HG03060 (cell line): ENCODE measurements around the gene TMED1.
"Not testable (repeated sequence)": the region's sequence is repeated elsewhere in the genome, so short reads cannot be mapped to it uniquely, and the experiment has no call there.

Experiments
- ATAC-seq: cut with Tn5 transposase; IDR thresholded peaks from one replicate; pipeline ENCODE4 v1.9.1; 2021; ENCODE audit warnings: low read depth, moderate number of reproducible peaks; ENCODE audit not compliant: unreplicated experiment

TMED1 gene

GRCh38 chr19:10835754-10836478 lies at the start of gene TMED1:
TSS of gene TMED1 (minus strand) at chr19:10836212. CDS start at chr19:10836191, 21 bp downstream.
- ATAC-seq: peak; percentile 53

DNA sequence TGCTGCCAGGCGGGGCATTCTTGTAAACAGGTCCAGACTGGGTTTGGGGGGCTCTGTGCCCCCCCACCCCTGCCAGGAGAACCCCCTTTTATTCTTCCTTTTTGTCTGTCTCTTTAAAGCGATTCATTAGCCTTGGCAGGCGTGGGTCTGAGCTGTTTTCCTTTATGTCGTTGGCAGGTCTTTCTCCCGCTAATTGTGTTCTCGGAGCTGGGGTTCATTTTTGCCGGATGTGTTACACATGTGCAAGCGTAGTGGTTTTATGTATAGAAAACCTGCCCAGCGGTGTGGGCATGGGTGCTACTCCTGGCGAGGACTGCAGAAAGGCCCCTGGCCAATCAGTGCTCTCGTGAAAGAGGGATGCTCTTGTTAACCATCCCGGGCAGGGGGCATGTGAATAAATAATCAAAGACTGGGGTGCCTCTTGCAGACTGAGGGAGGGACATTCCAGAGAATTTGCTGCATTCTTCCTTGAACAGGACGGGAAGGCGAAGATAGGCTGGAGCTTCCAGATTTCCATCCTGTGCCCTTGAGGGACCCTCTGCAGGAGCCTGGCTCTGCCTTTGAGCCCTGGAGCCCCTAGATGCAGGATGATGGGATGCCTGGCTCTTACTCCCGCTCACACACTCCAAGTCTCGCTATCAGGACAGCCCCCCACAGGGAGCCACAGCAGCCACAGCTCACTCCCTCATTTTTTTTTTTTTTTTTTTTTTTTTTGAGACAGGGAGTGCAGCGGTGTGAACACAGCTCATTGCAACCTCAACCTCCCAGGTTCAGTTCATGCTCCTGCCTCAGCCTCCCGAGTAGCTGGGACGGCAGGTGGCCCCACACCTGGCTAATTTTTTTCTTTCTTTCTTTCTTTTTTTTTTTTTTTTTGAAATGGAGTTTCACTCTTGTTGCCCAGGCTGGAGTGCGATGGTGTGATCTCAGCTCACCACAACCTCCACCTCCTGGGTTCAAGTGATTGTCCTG lies 49.5 kb upstream of the TMED1 start:
- ATAC-seq: no peak

DNA sequence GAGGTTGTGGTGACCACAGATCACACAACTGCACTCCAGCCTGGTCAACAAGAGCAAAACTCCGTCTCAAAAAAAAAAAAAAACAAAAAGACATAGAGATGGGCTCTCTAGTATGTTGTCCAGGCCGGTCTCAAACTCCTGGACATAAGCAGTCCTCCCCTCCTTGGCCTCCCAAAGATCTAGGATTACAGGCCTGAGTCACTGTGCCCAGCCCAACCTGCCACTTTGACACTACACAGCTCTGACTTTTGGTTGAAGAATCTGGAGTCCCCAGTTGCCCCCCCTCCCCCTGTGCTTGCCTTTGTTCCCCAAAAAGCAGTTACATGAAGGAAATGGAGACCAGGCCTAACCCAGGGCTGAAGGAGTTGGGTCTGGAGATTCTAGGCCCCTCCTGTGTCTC lies 48.3 kb upstream of the TMED1 start:
- no peak for ATAC-seq

DNA sequence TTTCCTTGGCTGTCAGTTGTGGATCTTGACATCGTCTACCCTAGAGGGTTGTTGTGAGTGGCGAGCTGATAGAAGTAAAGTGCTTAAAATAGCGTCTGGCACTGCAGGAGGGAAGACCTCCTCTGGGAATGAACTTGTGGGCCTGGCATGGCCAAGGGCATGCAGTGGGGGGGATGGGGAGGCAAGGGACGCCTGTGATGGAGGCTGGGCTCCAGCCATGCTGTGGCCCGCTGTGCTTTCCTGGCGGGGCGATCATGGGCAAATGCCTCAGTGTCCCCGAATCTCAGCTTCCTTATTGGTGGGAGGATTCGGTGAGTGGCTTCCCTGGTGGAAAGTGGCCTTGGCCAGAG lies 46.1 kb upstream of the TMED1 start:
- ATAC-seq: no peak

DNA sequence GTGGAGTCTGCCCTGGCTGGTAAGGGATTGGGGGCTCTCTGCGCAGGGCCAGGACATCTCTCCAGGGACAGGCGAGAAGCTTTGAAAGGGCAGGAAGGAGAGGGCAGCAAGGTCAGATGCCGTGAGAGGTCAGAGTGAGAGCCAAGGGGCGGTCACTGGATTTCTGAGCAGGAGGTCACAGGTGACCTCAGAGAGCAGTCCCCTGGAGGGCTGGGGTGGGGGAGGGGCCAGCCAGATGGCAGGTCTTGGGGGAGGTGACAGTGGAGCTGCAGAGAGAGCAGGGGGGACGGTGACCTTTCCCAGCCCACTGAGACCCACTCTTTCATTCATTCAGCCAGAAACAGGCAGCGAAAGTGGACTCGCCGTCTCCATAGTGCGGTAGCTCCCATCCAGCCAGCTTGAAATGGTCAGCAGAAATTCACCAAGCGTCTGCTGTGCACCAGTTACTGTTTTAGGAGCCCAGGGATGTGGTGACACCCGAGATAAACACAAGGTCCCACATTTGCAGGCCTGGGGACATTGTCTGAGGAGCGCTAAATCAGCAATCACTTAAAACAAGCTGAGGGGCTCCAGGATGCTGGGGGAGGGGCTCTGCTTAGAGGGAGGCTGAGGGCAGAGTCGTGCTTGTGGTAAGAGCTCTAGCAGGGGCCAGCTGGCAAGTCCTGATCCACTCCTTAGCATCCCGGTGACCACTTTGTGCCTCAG lies 45.5 kb upstream of the TMED1 start:
- ATAC-seq: no peak

DNA sequence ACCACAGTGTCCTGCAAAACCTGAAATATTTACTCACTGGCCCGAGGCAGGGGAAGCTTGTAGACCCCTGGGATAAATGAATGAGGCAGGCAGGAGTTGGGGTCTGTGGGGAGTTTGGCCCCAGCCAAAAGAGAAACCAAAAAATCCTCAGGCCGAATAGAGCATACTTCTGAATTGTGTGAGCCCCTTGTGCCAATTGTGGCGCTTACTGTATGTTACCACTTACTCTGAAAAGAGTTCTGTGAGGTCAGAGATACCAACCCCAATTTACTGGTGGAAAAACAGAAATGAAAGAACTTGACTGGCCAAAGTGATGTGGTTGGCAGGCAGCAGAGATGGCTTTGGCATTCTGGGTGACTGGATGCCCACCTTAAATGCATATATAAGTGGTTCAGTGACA lies 42.2 kb upstream of the TMED1 start:
- ATAC-seq: no peak

GRCh38 chr19:10877608-10878007 lies 41.6 kb upstream of the TMED1 start:
- not testable (repeated sequence) for ATAC-seq

DNA sequence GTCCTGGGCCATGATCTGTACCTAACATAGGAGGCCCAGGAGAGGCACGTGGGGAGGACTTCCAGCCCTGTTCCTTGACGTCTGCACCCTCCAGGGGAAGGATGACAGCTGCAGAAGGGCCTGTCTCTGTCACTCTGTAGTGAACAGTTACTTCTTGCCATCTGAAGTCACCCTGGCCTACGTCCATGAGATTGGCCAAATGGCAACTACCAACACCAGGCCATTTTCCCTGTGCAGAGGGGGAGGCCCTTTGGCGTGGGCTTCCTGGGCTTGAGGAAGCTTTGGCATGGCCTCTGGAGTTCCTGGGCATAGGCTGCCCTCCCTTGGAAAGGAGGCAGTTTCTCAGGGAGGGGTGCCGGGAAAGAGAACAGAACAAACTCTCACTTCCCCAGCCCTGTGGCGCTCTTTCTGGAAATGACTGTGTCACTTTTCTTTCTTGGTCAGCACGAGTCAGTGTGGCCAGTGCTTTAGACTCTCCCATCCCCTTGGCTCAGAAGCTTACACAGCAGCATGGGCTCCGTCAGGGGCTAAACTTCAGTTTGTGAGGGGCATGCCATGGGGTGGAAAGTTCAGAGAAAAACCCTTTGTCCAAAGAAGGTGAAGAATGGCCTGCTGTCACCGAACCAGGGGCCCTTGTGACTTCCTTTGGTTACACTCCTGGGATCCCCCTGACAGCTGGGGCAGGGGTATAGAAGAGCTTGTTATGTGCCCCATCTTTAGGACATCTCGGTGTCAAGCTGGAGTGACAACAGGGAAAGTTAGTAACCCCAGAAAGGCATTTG lies 40.6 kb upstream of the TMED1 start:
- no peak for ATAC-seq

DNA sequence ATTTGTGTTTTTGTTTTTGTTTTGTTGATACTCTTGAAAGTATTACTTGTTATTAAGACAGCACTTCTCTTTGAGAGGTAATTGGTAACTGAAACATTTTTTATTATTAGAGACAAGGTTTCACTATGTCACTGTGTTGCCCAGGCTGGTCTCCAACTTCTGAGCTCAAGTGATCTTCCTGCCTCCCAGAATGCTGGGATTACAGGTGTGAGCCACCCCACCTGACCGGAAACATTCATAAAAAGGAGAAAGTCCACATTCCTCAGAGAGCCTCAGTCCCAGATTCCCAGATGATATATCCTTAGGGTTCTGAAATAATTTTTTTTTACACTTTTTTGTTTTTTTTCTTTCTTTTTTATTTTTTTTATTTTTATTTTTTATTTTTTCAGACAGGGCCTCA lies 38.0 kb upstream of the TMED1 start:
- ATAC-seq: no peak

DNA sequence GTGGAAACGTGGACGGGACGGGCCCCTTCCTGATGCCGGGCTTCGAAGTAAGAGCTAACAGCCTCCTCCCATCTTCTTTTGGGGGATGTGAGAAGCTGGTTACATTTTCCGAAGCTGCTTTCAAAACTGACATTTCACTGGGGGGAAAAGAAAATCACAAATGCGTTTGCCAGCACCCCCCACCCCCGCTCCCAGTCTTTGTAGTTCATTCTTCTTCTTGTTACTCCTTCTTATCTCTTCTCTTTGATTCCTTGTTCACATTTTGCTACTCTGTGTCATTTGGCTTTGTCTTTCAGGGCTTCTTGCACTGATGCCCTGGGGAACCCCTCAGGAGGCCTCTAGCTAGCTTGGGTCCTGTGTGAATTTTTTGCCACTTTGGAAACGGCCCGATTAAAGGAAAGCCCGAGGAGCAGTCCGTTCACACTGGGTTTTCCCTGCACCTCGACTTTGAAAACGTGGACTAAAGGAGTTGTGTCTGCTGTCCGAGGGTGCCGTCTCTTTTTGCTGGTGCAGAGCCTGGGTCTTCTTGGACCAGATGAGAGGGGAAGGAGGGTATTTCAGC lies 36.6 kb upstream of the TMED1 start:
- no peak for ATAC-seq

- no peak for ATAC-seq
Measured at GRCh38 chr19:10871711-10872545, 35.9 kb upstream of the TMED1 start.

DNA sequence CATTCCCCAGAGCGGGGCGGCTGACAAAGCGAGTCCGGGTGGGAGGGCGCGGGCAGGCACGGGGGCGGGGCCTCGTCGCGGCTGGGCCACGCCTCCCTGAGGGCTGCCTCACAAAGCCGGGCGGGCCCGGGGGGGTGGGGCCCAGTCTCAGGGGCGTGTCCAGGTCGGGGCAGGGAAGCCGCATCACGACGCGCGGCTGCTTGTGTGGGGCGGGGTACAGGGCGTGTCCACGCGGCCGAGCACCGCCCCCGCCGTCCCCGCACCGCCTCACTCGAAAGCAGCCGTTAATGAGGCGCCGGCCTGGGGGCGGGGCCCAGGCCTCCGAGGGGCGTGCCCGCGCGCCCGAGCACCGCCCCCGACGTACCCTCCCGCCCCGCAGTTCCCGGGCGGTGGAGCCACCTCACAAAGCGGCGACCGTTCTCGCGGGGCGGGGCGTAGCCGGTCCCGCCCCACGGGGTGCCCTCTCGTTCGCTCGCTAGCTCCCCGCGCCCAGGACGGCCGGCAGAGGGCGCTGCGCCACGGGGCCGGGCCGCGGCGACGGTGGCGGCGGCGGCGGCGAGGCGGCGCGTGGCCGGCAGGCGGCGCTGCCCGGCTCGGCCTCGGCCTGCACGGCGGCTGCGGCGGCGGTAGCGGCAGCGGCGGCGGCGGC lies 35.1 kb upstream of the TMED1 start, which contains the start of gene CARM1:
CARM1 (plus strand) TSS at position 599 of the 649 bp plus-strand sequence. CDS start 150 bp downstream, outside the sequence.
- peak; percentile 60 for ATAC-seq

- ATAC-seq: no peak
Measured at GRCh38 chr19:10870501-10870954, 34.5 kb upstream of the TMED1 start.

GRCh38 chr19:10869872-10870311 lies 33.9 kb upstream of the TMED1 start:
- not testable (repeated sequence) for ATAC-seq

GRCh38 chr19:10868872-10869547 lies 33.0 kb upstream of the TMED1 start:
- no peak for ATAC-seq

- no peak for ATAC-seq
Measured at GRCh38 chr19:10866495-10866894, 30.5 kb upstream of the TMED1 start.

GRCh38 chr19:10864538-10864899 lies 28.5 kb upstream of the TMED1 start:
- no peak for ATAC-seq
